Retina (tissue), 1 donor: Measurements from ENCODE around the gene USP3.

Experiments
- DNase-seq: peaks from one replicate; pipeline ENCODE4 v3.0.0-alpha.2; 2016

USP3 gene

GRCh38 chr15:63497642-63498467, 6.5 kb upstream of the USP3 start:
- DNase-seq = no peak

DNA sequence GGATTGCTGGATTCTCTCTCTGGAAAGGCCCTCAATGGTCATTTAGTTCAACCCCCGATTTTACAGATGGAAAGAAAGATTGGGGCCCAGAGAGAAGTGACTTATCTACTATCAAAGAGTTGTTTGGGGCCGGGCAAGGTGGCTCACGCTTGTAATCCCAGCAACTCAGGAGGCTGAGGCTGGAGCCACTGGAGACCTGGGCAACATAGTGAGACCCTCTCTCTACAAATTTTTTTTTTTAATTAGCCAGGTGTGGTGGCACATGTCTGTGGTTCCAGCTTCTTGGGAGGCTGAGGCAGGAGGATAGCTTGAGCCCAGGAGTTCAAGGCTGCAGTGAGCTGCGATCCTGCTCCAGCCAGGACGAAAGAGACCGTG, 5.2 kb upstream of the USP3 start:
- DNase-seq = no peak

GRCh38 chr15:63499611-63500010, 4.8 kb upstream of the USP3 start:
- DNase-seq = no peak

GRCh38 chr15:63500265-63501250, 3.8 kb upstream of the USP3 start:
- no peak for DNase-seq

DNA sequence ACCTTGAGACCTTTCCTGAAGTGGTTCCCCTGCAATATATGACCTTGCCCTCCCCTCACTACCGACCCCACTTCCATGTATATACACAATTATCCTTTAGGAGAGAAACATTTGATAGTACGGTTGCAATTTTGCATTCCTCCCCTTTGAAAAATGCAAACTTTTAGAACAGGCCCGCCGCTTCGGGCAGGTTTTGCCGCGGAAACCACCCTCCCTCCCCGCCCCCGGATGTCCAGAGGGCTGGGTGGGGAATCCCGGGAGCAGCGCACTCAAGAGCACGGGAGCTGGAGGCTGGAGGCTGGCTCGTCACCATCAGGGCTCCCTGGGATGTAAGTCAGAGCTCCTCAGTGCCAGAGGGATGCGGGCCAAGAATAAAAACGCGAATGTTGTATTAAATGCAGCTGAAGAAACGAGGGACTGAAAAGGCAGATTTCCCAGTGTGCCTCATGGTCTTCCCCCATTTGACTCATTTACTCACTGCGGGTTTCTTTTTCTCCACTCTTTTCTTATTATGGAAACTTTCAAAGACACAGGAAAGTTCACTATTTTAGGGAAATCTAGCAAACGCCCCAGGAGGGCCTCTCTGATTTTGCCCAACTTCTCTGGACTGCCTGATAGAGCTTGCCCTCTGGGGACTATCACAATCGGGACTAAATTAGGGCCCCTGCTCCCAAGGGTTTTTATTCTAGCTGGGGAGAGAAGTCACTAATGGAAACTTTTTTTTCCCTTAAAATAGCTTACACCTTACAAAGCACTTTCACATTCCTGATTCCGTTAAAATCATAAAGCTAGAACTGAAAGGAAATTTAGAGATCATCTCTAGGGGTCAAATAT, 2.9 kb upstream of the USP3 start:
- no peak for DNase-seq

GRCh38 chr15:63502137-63502766, 2.1 kb upstream of the USP3 start:
- DNase-seq = no peak

- peak; percentile 57 for DNase-seq
Observed at GRCh38 chr15:63502843-63503738, 1.3 kb upstream of the USP3 start.

DNA sequence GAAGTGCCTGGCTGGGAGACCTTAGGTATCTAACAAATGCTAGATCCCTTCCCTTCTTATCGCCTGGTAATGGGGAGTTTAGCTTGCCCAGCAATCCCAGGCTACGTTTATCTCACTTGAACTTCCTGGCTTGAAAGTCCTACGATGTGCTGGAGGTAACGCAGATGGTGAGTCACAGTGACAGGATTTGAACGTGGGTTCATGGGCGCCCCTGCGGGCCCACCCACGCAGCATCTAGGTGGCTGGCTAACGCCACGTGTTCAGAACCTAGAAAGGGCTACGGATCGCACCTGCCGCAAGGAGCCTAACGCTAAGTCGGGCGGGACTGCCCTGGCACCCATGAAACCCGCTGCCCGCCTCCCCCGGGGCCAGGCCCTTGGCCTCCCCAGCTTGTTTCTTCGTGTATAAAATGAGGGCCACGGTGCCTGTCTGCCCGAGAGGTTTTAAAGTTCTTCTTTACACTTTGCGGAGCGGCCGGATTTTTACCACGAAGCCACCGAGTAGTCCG, 600 bp upstream of the USP3 start:
- DNase-seq = no peak

GRCh38 chr15:63504979-63505841, 817 bp downstream of the USP3 start:
- DNase-seq = peak; percentile 89

GRCh38 chr15:63505842-63506222, 1.4 kb downstream of the USP3 start:
- DNase-seq = no peak

- no peak for DNase-seq
Observed at GRCh38 chr15:63506537-63507035, 2.2 kb downstream of the USP3 start.

GRCh38 chr15:63507878-63508818, 3.8 kb downstream of the USP3 start:
- DNase-seq = no peak

GRCh38 chr15:63509056-63509954, 4.9 kb downstream of the USP3 start:
- no peak for DNase-seq

- no peak for DNase-seq
Observed at GRCh38 chr15:63509955-63510940, 5.9 kb downstream of the USP3 start.

DNA sequence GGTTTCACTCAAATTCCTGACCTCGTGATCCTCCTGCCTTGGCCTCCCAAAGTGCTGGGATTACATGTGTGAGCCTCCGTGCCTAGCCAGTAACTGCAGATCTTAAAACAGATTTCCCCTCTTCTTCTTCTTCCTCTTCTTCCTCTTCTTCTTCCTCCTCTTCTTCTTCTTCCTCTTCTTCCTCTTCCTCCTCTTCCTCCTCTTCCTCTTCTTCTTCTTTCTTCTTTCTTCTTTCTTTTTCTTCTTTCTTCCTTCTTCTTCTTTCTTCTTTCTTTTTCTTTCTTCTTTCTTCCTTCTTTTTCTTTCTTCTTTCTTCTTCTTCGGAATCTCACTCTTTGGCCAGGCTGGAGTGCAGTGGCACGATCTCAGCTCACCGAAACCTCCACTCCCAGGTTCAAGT, 7.8 kb downstream of the USP3 start:
- no peak for DNase-seq

DNA sequence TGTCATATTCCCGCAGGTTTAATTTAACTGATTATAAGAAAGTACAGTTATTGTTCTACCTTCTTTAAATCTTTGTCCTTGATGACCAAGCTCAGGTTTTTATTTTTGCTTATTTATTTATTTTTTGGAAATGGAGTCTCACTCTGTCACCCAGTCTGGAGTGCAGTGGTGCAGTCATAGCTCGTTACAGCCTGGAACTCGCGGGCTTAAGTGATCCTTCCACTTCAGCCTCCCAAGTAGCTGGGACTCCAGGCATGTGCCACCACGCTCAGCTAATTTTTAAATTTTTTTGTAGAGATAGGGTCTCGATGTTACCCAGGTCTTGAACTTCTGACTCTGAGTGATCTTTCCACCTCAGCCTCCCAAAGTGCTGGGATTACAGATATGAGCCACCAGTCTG, 8.9 kb downstream of the USP3 start:
- no peak for DNase-seq
